ENCODE data around the gene PLEKHA4. TPM values are rescaled to one million over a fixed set of nuclear protein-coding genes. Genes with fewer than 3 reads are reported as not detected.

PLEKHA4 gene, protein sequence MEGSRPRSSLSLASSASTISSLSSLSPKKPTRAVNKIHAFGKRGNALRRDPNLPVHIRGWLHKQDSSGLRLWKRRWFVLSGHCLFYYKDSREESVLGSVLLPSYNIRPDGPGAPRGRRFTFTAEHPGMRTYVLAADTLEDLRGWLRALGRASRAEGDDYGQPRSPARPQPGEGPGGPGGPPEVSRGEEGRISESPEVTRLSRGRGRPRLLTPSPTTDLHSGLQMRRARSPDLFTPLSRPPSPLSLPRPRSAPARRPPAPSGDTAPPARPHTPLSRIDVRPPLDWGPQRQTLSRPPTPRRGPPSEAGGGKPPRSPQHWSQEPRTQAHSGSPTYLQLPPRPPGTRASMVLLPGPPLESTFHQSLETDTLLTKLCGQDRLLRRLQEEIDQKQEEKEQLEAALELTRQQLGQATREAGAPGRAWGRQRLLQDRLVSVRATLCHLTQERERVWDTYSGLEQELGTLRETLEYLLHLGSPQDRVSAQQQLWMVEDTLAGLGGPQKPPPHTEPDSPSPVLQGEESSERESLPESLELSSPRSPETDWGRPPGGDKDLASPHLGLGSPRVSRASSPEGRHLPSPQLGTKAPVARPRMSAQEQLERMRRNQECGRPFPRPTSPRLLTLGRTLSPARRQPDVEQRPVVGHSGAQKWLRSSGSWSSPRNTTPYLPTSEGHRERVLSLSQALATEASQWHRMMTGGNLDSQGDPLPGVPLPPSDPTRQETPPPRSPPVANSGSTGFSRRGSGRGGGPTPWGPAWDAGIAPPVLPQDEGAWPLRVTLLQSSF
- total RNA-seq, result 10 to 100 TPM; 18.5 to 70.6 (median 25.1) TPM
- 10 to 100 TPM; 29.3 to 29.5 TPM for polyA plus RNA-seq
- long read RNA-seq, donor 1, partial matches to known transcripts, result 7 of 21 reads
- long read RNA-seq, donor 1, other reads (novel, unspliced or antisense), result 11 of 21 reads
- long read RNA-seq, donor 2, partial matches to known transcripts, result 4 of 13 reads
- long read RNA-seq, donor 2, other reads (novel, unspliced or antisense), result 8 of 13 reads
- long read RNA-seq, donor 3, partial matches to known transcripts, result 5 of 11 reads
- long read RNA-seq, donor 3, other reads (novel, unspliced or antisense), result 6 of 11 reads

DNA sequence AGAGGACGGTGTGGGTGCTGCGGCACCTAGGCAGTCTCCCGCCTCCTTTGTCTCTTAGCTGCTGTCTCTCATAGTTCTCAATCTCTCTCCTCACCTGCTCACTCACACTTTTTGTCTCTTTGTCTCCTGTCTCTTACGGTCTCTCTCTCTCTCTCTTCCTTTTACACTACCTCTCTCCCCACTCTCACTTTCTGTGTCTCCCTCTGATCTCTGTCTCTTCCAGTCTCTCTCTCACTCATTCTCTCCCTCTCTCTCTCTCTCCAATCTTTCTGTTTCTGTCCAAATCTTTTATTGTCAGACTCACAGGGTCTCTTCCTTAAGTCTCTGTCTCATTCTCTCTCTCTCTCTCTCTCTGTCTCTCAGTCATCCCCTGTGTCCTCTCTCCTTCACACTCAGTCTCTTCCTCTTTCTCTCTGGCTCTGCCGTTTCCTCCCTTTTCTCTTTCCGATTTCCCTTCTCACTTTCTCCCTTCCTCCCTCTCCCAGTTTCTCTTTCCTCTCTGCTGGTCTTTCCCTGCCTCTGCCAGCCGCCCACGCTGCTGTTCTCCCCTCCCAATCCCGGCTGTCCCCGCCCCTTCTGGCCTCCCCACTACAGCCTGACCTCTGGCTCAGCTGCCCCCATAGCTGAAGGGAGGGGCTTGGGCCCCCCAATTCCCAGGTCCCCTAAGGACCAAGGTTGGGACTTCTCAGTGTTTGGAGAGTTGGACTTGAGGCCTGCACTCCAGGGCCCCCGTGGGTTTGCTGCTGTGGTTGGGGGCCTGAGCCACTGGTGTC lies at the start of gene PLEKHA4:
TSS of gene PLEKHA4 (minus strand) at position 504 of the 773 bp plus-strand sequence. CDS start 997 bp downstream, outside the sequence.
- no peaks in the 10 kb centered on the region for H3K9me3 ChIP-seq
- peak within 1 kb of the TSS in 9 of 10 donors; percentile 68 to 86 (median 83) for H3K27ac ChIP-seq
- peak within 1 kb of the TSS in 9 of 10 donors; percentile 18 to 51 (median 47) for H3K4me3 ChIP-seq
- WGBS, 2 donors, result 26% methylated on average over 11 of the region's 11 CpGs
- intact Hi-C loops (cut with DNase I), result no loop called here
- H3K4me1 ChIP-seq, result peaks cover 3 to 35% (median 26%) of the 10 kb centered on the region in 9 donors
- H3K27me3 ChIP-seq, result no peaks in the 10 kb centered on the region
- TF ChIP-seq, protein P1, sequence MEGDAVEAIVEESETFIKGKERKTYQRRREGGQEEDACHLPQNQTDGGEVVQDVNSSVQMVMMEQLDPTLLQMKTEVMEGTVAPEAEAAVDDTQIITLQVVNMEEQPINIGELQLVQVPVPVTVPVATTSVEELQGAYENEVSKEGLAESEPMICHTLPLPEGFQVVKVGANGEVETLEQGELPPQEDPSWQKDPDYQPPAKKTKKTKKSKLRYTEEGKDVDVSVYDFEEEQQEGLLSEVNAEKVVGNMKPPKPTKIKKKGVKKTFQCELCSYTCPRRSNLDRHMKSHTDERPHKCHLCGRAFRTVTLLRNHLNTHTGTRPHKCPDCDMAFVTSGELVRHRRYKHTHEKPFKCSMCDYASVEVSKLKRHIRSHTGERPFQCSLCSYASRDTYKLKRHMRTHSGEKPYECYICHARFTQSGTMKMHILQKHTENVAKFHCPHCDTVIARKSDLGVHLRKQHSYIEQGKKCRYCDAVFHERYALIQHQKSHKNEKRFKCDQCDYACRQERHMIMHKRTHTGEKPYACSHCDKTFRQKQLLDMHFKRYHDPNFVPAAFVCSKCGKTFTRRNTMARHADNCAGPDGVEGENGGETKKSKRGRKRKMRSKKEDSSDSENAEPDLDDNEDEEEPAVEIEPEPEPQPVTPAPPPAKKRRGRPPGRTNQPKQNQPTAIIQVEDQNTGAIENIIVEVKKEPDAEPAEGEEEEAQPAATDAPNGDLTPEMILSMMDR (IDR thresholded peaks at IDR 0.05), result no peak
- H3K36me3 ChIP-seq, result peaks cover 0 to 9% (median 0%) of the 10 kb centered on the region in 9 donors
- ATAC-seq (peak in 7 of 8 donors; percentile 15 to 53 (median 25)), DNase-seq (peak; percentile 81 to 84)

DNA sequence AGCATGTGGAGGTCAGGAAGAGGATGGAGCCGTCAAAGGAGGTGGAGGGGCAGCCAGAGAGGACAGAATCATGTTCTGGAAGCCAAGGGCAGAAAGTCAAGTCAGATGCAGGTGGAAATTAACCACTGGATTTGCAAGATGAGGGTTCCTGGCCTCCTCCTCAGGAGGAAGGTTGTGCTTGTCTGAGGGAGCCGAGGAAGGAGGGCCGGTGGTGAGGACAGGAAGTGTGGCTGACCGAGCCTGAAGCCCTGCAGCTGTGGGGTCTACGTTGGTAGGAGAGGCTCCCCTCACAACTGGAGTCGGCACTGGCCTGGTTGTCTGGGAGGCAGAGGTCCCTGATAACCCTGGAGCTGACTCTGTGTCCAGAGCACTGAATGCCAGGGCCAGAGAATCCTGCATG lies 49.7 kb upstream of the PLEKHA4 start:
- H3K4me3 ChIP-seq, result no peak overlapping the region
- intact Hi-C loops (cut with DNase I), result no loop called here
- H3K36me3 ChIP-seq, result peaks cover 0 to 99% (median 54%) of the 10 kb centered on the region in 9 donors
- H3K27ac ChIP-seq, result no peak overlapping the region
- TF ChIP-seq, protein P1 (IDR thresholded peaks at IDR 0.05), result no peak
- H3K9me3 ChIP-seq, result no peaks in the 10 kb centered on the region
- WGBS, 2 donors, result 74 to 76% methylated on average over 6 of the region's 6 CpGs
- no peaks in the 10 kb centered on the region for H3K27me3 ChIP-seq
- DNase-seq (no peak), ATAC-seq (no peak)
- H3K4me1 ChIP-seq, result no peaks in the 10 kb centered on the region

DNA sequence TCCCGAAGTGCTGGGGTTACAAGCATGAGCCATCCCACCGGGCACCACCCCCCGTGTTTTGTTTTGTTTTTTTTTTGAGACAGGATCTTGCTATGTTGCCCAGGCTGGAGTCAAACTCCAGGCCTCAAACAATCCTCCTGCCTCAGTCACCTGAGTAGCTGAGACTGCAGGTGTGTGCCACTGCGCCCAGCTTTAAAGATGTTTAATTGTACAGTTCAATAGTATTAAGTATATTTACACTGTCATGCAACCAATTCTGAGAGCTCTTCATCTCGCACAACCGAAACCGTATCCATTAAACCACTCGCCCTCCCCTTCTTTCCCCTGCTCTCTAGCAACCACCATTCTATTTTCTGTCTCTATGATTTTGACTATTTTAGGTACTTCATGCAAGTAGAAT lies 47.3 kb upstream of the PLEKHA4 start:
- TF ChIP-seq, protein P1 (IDR thresholded peaks at IDR 0.05), result no peak
- DNase-seq (no peak), ATAC-seq (no peak)
- Histone ChIP-seq H3K27me3 (no peaks in the 10 kb centered on the region), H3K27ac (no peak overlapping the region), H3K9me3 (no peaks in the 10 kb centered on the region), H3K36me3 (peaks cover 0 to 100% (median 64%) of the 10 kb centered on the region in 9 donors), H3K4me1 (peaks cover 0 to under 1% (median 0%) of the 10 kb centered on the region in 9 donors), H3K4me3 (no peak overlapping the region)
- 87 to 88% methylated on average over 8 of the region's 8 CpGs for WGBS, 2 donors
- intact Hi-C loops (cut with DNase I), result no loop called here
